SU-DHL-6 (cell line): ENCODE data around the gene EDEM3.

Experiments used
- CTCF ChIP-seq: fragments of 200-600 bp; sonication (generic); IDR thresholded peaks from one replicate; pipeline ENCODE4 v1.5.1; 2017; ENCODE audit warnings: antibody characterized with exemption, mild to moderate bottlenecking, low read length, moderate library complexity; ENCODE audit not compliant: insufficient read depth, poor library complexity, severe bottlenecking
- EZH2phosphoT487 ChIP-seq: fragments of 200-600 bp; sonication (generic), shearing (Covaris generic); conservative IDR thresholded peaks from 2 replicates; pipeline ENCODE4 v1.6.1; 2018; ENCODE audit warnings: mild to moderate bottlenecking, antibody characterized with exemption, low read length, moderate library complexity, mixed read lengths

- TF ChIP-seq CTCF (no peak), EZH2phosphoT487 (no peak)
Measured at GRCh38 chr1:184705271-184705670, 49.4 kb downstream of the EDEM3 start.
